GM18868 (cell line): ENCODE data around the gene BEAN1.
"Not testable (repeated sequence)": the region's sequence is repeated elsewhere in the genome, so short reads cannot be mapped to it uniquely, and the experiment has no call there.

Source experiments
- ATAC-seq: cut with Tn5 transposase; IDR thresholded peaks from one replicate; pipeline ENCODE4 v1.9.1; 2021; ENCODE audit warnings: mild to moderate bottlenecking, moderate library complexity; ENCODE audit not compliant: unreplicated experiment

The BEAN1 gene

GRCh38 chr16:66483689-66484452 is 56.8 kb downstream of the BEAN1 start:
- ATAC-seq: peak; percentile 79

GRCh38 chr16:66484453-66485213 is 57.5 kb downstream of the BEAN1 start:
- no peak for ATAC-seq

GRCh38 chr16:66485376-66485775 is 58.3 kb downstream of the BEAN1 start:
- ATAC-seq: no peak

- no peak for ATAC-seq
These were observed 59.2 kb downstream of the BEAN1 start for GRCh38 chr16:66486199-66486772.

- ATAC-seq: no peak
These were observed 59.9 kb downstream of the BEAN1 start for GRCh38 chr16:66486773-66487579.

GRCh38 chr16:66487580-66488275 is 60.6 kb downstream of the BEAN1 start:
- ATAC-seq: no peak

GRCh38 chr16:66488505-66488904 is 61.4 kb downstream of the BEAN1 start:
- ATAC-seq: no peak

- ATAC-seq: no peak
These were observed 62.3 kb downstream of the BEAN1 start for GRCh38 chr16:66489385-66489784.

- ATAC-seq: no peak
These were observed 62.7 kb downstream of the BEAN1 start for GRCh38 chr16:66489818-66490217.

- ATAC-seq: no peak
These were observed 64.0 kb downstream of the BEAN1 start for GRCh38 chr16:66490774-66491715.

GRCh38 chr16:66491716-66492064 is 64.6 kb downstream of the BEAN1 start:
- ATAC-seq: no peak

- ATAC-seq: no peak
These were observed 66.7 kb downstream of the BEAN1 start for GRCh38 chr16:66493490-66494401.

- ATAC-seq: no peak
These were observed 67.8 kb downstream of the BEAN1 start for GRCh38 chr16:66494916-66495315.

- ATAC-seq: no peak
These were observed 68.3 kb downstream of the BEAN1 start for GRCh38 chr16:66495440-66495839.

- not testable (repeated sequence) for ATAC-seq
These were observed 69.1 kb downstream of the BEAN1 start for GRCh38 chr16:66496226-66496625.

- not testable (repeated sequence) for ATAC-seq
These were observed 70.8 kb downstream of the BEAN1 start for GRCh38 chr16:66497921-66498320.

- not testable (repeated sequence) for ATAC-seq
These were observed 74.5 kb downstream of the BEAN1 start for GRCh38 chr16:66501563-66501962.
